K562 (cell line): ENCODE results near the gene DLGAP3. TPM values are rescaled to one million over a fixed set of nuclear protein-coding genes. Genes with fewer than 3 reads are reported as not detected.

Source experiments
- ATAC-seq: fragments of 200-7000 bp; cut with Tn5 transposase; 3 replicates; pipeline ENCODE4 v1.9.1; 2020; ENCODE audit warnings: moderate library complexity
- BruUV-seq: library from RNA; stranded (reverse); fragments of 400-500 nt; replicated peaks from 2 replicates; lab custom pipeline; 2021; lab: Mats Ljungman, UMichigan
- CTCF ChIA-PET: fragments of 300-600 bp; formaldehyde crosslinking; extraction: SDS; loops from one replicate; lab custom pipeline; 2021; ENCODE audit warnings: low intra/inter-chr PET ratio; lab: Yijun Ruan, JAX
- POLR2A ChIA-PET: fragments of 300-600, 350-650 bp; sonication (Branson Sonifier 250); formaldehyde crosslinking; extraction: SDS; loops from one replicate; lab custom pipeline; 2021; ENCODE audit warnings: antibody characterized with exemption, inconsistent platforms; lab: Yijun Ruan, JAX
- DNase-seq, 4 experiments: peaks; one replicate each; pipeline versions ENCODE4 v3.0.0 to v3.0.0-alpha.2; 2011 to 2018; ENCODE audit warnings: low spot score in 3 of 4, mixed read lengths in 3 of 4; ENCODE audit errors: extremely low read depth in 1 of 4
- FAIRE-seq: peaks from 2 replicates; lab custom pipeline; 2011; peaks lifted over from hg19 to GRCh38; lab: Jason Lieb, UNC
- H2AFZ ChIP-seq: 2 replicates; pipeline ENCODE4 v1.6.0; 2011; ENCODE audit warnings: low read depth, low read length, control low read depth, inconsistent platforms
- H3K27ac ChIP-seq: fragments of 200-600 bp; 3 replicates; pipeline ENCODE4 v1.8.0; 2011; ENCODE audit warnings: low read depth, mild to moderate bottlenecking, control low read depth, inconsistent platforms, low read length, moderate library complexity, mixed read lengths; ENCODE audit errors: extremely low read depth
- H3K27me3 ChIP-seq, 2 experiments: fragments of 300-600 bp in 1 of 2; 2 replicates in 1 of 2; 3 replicates in 1 of 2; pipeline versions ENCODE4 v1.6.0 to v1.8.0; 2011; ENCODE audit warnings: inconsistent platforms in 2 of 2, low read length in 2 of 2, mild to moderate bottlenecking in 1 of 2, mixed read lengths in 1 of 2, moderate library complexity in 1 of 2; ENCODE audit not compliant: control insufficient read depth in 2 of 2, insufficient read depth in 2 of 2
- H3K36me3 ChIP-seq: fragments of 300-600 bp; 3 replicates; pipeline ENCODE4 v1.8.0; 2011; ENCODE audit warnings: mild to moderate bottlenecking, low read length, inconsistent platforms; ENCODE audit not compliant: control insufficient read depth, insufficient read depth
- H3K4me1 ChIP-seq, 2 experiments: fragments of 200-600 bp in 1 of 2; replicated peaks in 1 of 2; 2 replicates in 1 of 2; 3 replicates in 1 of 2; pipeline versions ENCODE4 v1.5.1 to v1.8.0; 2011; ENCODE audit warnings: inconsistent platforms in 2 of 2, low read length in 2 of 2, mild to moderate bottlenecking in 1 of 2, mixed read lengths in 1 of 2, moderate library complexity in 1 of 2; ENCODE audit not compliant: control insufficient read depth in 2 of 2, insufficient read depth in 2 of 2
- H3K4me2 ChIP-seq: 2 replicates; pipeline ENCODE4 v1.6.1; 2011; ENCODE audit warnings: low read length, control low read depth, inconsistent platforms, mixed read lengths; ENCODE audit not compliant: insufficient read depth
- H3K4me3 ChIP-seq: fragments of 200-600 bp; sonication (generic), shearing (Covaris generic); 2 replicates; pipeline ENCODE4 v1.5.1; 2016; ENCODE audit warnings: control low read depth, inconsistent platforms
- H3K79me2 ChIP-seq: fragments of 200-600 bp; 3 replicates; pipeline ENCODE4 v1.8.0; 2011; ENCODE audit warnings: low read length, inconsistent platforms; ENCODE audit not compliant: control insufficient read depth, insufficient read depth
- H3K9ac ChIP-seq, 2 experiments: 2 replicates each; pipeline versions ENCODE4 v1.6.0 to v1.6.1; 2011; ENCODE audit warnings: low read depth in 2 of 2, low read length in 2 of 2, control low read depth in 1 of 2, inconsistent platforms in 1 of 2, mild to moderate bottlenecking in 1 of 2, mixed read lengths in 1 of 2; ENCODE audit not compliant: insufficient read depth in 1 of 2
- H3K9me1 ChIP-seq: one replicate; pipeline ENCODE4 v1.6.0; 2011; ENCODE audit warnings: inconsistent platforms, mild to moderate bottlenecking, low read length, moderate library complexity; ENCODE audit not compliant: control insufficient read depth, insufficient read depth
- H3K9me3 ChIP-seq: replicated peaks from 2 replicates; pipeline ENCODE4 v1.5.1; 2011; ENCODE audit warnings: low read depth, low read length, inconsistent platforms; ENCODE audit not compliant: control insufficient read depth, insufficient read depth
- H4K20me1 ChIP-seq: replicated peaks from 2 replicates; pipeline ENCODE4 v1.6.1; 2011; ENCODE audit warnings: low read length, inconsistent platforms, mixed read lengths; ENCODE audit not compliant: control insufficient read depth, insufficient read depth
- AFF1 ChIP-seq, 2 experiments: fragments of 450-650 bp; IDR thresholded peaks; 2 replicates each; pipeline ENCODE4 v1.6.1; 2018; ENCODE audit warnings: mild to moderate bottlenecking in 2 of 2, low read depth in 1 of 2; ENCODE audit not compliant: partially characterized antibody in 2 of 2
- EHMT2 ChIP-seq: fragments of 450-650 bp; IDR thresholded peaks from 2 replicates; pipeline ENCODE4 v1.6.1; 2018; ENCODE audit warnings: antibody characterized with exemption
- ERF ChIP-seq: fragments of 450-650 bp; formaldehyde crosslinking; IDR thresholded peaks from 2 replicates; pipeline ENCODE4 v1.4.0; 2020; ENCODE audit warnings: mild to moderate bottlenecking, mixed read lengths
- NFE2L1 ChIP-seq: fragments of 450-650 bp; IDR thresholded peaks from 2 replicates; pipeline ENCODE4 v1.6.1; 2016; ENCODE audit warnings: missing genetic modification characterization, low read depth, mild to moderate bottlenecking, missing compliant biosample characterization, moderate library complexity, borderline replicate concordance
- NR1H2 ChIP-seq: sonication (generic); formaldehyde crosslinking; IDR thresholded peaks from 2 replicates; pipeline ENCODE4 v1.4.0; 2020; ENCODE audit warnings: mild to moderate bottlenecking, missing genetic modification reagents
- RBM22 ChIP-seq: fragments of 200-400 bp; formaldehyde crosslinking; IDR thresholded peaks from 2 replicates; pipeline ENCODE4 v1.6.1; 2018; ENCODE audit warnings: low read length, low read depth; ENCODE audit not compliant: poor library complexity, severe bottlenecking
- SMARCE1 ChIP-seq: fragments of 450-650 bp; IDR thresholded peaks from 2 replicates; pipeline ENCODE4 v1.7.1; 2016; ENCODE audit warnings: mild to moderate bottlenecking
- TAF7 ChIP-seq: fragments of 450-650 bp; IDR thresholded peaks from 2 replicates; pipeline ENCODE4 v1.6.1; 2016; ENCODE audit warnings: missing genetic modification characterization, missing compliant biosample characterization
- TARDBP ChIP-seq: fragments of 450-650 bp; IDR thresholded peaks from 2 replicates; pipeline ENCODE4 v1.6.1; 2016
- TSC22D4 ChIP-seq: fragments of 450-650 bp; IDR thresholded peaks from 2 replicates; pipeline ENCODE4 v1.6.1; 2016; ENCODE audit warnings: missing genetic modification characterization, missing biosample characterization, control low read depth
- ZBED1 ChIP-seq: IDR thresholded peaks from 2 replicates; pipeline ENCODE4 v1.6.1; 2014
- ZC3H4 ChIP-seq: sonication (generic); formaldehyde crosslinking; IDR thresholded peaks from 2 replicates; pipeline ENCODE4 v1.9.0; 2021; ENCODE audit warnings: missing genetic modification reagents, borderline replicate concordance
- WGBS: fragments of 100-300 bp; shearing (Covaris generic); methylation state at CpG from one replicate; pipeline ENCODE4 v1.1.6; 2016; ENCODE audit warnings: low coverage, mixed read lengths; ENCODE audit not compliant: insufficient coverage; ENCODE audit errors: missing lambda C conversion rate; 5-methylcytosine and 5-hydroxymethylcytosine counted together
- in situ Hi-C: fragments of 300-500 bp; cut with MboI; formaldehyde crosslinking; loops from 4 replicates; pipeline ENCODE4 v1.15.0; 2018; ENCODE audit warnings: inconsistent platforms, mixed read lengths
- intact Hi-C: fragments of 100-400 bp; cut with micrococcal nuclease; formaldehyde crosslinking; loops from 2 replicates; pipeline ENCODE4 v1.14.2; 2022
- polyA plus RNA-seq, 8 experiments: library from polyadenylated mRNA; depleted of rRNA in 4 of 8; stranded (reverse) in 5 of 8; unstranded in 3 of 8; fragments of >200 nt; fragmentation: Nextera tagmentation in 2 of 8; fragmentation: Illumina TruSeq in 1 of 8; extraction: Ambion mirVana in 2 of 8; extraction: Trizol in 1 of 8; gene quantifications; 2 replicates each; pipeline versions ENCODE4 v1.2.1 to v1.2.3, GENCODE V29; 2011 to 2014; ENCODE audit warnings: inconsistent platforms in 1 of 8, missing spikeins in 1 of 8
- total RNA-seq, 7 experiments: library from RNA; depleted of rRNA in 6 of 7; stranded (reverse); fragments of >200 nt in 6 of 7; fragmentation: Illumina TruSeq in 2 of 7; extraction: Trizol in 2 of 7; gene quantifications; 2 replicates each; pipeline versions ENCODE4 v1.2.1 to v1.2.3, GENCODE V29; 2011 to 2021; ENCODE audit warnings: low replicate concordance in 1 of 7
- TF ChIP-seq, protein P1 (sequence below): fragments of 250-450 bp; sonication (Bioruptor Pico); IDR thresholded peaks from 2 replicates; pipeline ENCODE4 v1.8.0; 2021; ENCODE audit warnings: moderate library complexity, mild to moderate bottlenecking, inconsistent platforms

DLGAP3 gene
- total and polyA plus RNA-seq, 9 of the 15 experiments (the other 6 are each of a cell fraction or from before 2014, with no cell fraction given): 0.01 to 0.16 (median 0.07) TPM; not detected in 6

- Histone ChIP-seq H3K4me2 (no peak overlapping the region), H3K27ac (no peak overlapping the region), H2AFZ (no peak overlapping the region), H3K27me3 (peaks cover 12 to 33% of the 10 kb centered on the region in 2 experiments), H3K4me3 (no peak overlapping the region), H3K36me3 (no peaks in the 10 kb centered on the region; the same call in 2 of the 3 replicates), H3K4me1 (peaks cover 4 to 18% of the 10 kb centered on the region in 2 experiments; a peak in 3 of 5 replicates), H3K9me3 (no peaks in the 10 kb centered on the region), H3K79me2 (no peaks in the 10 kb centered on the region), H3K9me1 (peaks cover 3% of the 10 kb centered on the region), H3K9ac (no peak overlapping the region), H4K20me1 (peaks cover 18% of the 10 kb centered on the region)
- ChIA-PET POLR2A (interaction anchor here (0.5 to 1.1 kb wide), 6 partner anchors 58 to 847 kb away, joined by 3 to 4 read pairs (median 3); no protein-coding TSS in a partner anchor), CTCF (no interaction called here)
- ATAC-seq (no peak), DNase-seq (no peak), FAIRE-seq (no peak)
- intact Hi-C loops: no loop called here
- 0% methylated on average over 2 of the region's 2 CpGs for WGBS
- in situ Hi-C loops: no loop called here
- BruUV-seq: no TSS peak
- no peak for TF ChIP-seq EHMT2
- no peak for TF ChIP-seq RBM22
- TF ChIP-seq, protein P1, sequence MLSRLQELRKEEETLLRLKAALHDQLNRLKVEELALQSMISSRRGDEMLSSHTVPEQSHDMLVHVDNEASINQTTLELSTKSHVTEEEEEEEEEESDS (CRISPR knock-in tag): no peak
- no peak for TF ChIP-seq TARDBP
- no peak for TF ChIP-seq ERF (CRISPR knock-in tag)
- TF ChIP-seq AFF1 (IDR thresholded peaks at IDR 0.05; ENCODE audit: low read depth in 1 of 2, partially characterized antibody in 2 of 2): no peak
- no peak for TF ChIP-seq SMARCE1
- TF ChIP-seq TSC22D4: no peak
- TF ChIP-seq ZBED1: no peak
- TF ChIP-seq NR1H2 (CRISPR knock-in tag): no peak
- TF ChIP-seq ZC3H4 (CRISPR knock-in tag): no peak
- no peak for TF ChIP-seq NFE2L1 (tag)
- no peak for TF ChIP-seq TAF7 (tag)
Observed at GRCh38 chr1:34925730-34926129, 3.7 kb downstream of the DLGAP3 start.
